Activated effector memory CD4-positive, alpha-beta T cell treated with Interleukin-2 at 50 U/mL for 16 hours (primary cell): Measurements from ENCODE around the gene COL5A2.
A peak's percentile ranks its signal among the peaks of the same experiment; 100 is the strongest.

ENCODE experiments used
- DNase-seq: peaks from one replicate; pipeline ENCODE4 v3.0.0-alpha.2; 2020

Gene COL5A2

GRCh38 chr2:189144700-189145211 lies 34.8 kb downstream of the COL5A2 start:
- no peak for DNase-seq

GRCh38 chr2:189143925-189144324 lies 35.6 kb downstream of the COL5A2 start:
- DNase-seq: no peak

- peak; percentile 2 for DNase-seq
Measured at GRCh38 chr2:189142893-189143759, 36.4 kb downstream of the COL5A2 start.

GRCh38 chr2:189138800-189139199 lies 40.8 kb downstream of the COL5A2 start:
- no peak for DNase-seq

GRCh38 chr2:189137519-189137918 lies 42.0 kb downstream of the COL5A2 start:
- no peak for DNase-seq

GRCh38 chr2:189134485-189134884 lies 45.1 kb downstream of the COL5A2 start:
- no peak for DNase-seq

GRCh38 chr2:189131991-189132390 lies 47.6 kb downstream of the COL5A2 start:
- no peak for DNase-seq

GRCh38 chr2:189129971-189130370 lies 49.6 kb downstream of the COL5A2 start:
- no peak for DNase-seq

GRCh38 chr2:189128970-189129369 lies 50.6 kb downstream of the COL5A2 start:
- no peak for DNase-seq

- no peak for DNase-seq
Measured at GRCh38 chr2:189127756-189128155, 51.8 kb downstream of the COL5A2 start.

GRCh38 chr2:189125195-189125594 lies 54.4 kb downstream of the COL5A2 start:
- DNase-seq: no peak

- no peak for DNase-seq
Measured at GRCh38 chr2:189124175-189124574, 55.4 kb downstream of the COL5A2 start.

GRCh38 chr2:189118386-189118785 lies 61.2 kb downstream of the COL5A2 start:
- DNase-seq: no peak

GRCh38 chr2:189116979-189117378 lies 62.6 kb downstream of the COL5A2 start:
- DNase-seq: no peak

GRCh38 chr2:189116087-189116486 lies 63.5 kb downstream of the COL5A2 start:
- DNase-seq: no peak

- no peak for DNase-seq
Measured at GRCh38 chr2:189115126-189115525, 64.4 kb downstream of the COL5A2 start.

- DNase-seq: no peak
Measured at GRCh38 chr2:189113963-189114362, 65.6 kb downstream of the COL5A2 start.

GRCh38 chr2:189111063-189111715 lies 68.4 kb downstream of the COL5A2 start:
- DNase-seq: no peak

GRCh38 chr2:189109921-189110397 lies 69.6 kb downstream of the COL5A2 start:
- no peak for DNase-seq

- no peak for DNase-seq
Measured at GRCh38 chr2:189104934-189105333, 74.6 kb downstream of the COL5A2 start.

GRCh38 chr2:189102735-189103134 lies 76.8 kb downstream of the COL5A2 start:
- DNase-seq: no peak

GRCh38 chr2:189097934-189098333 lies 81.6 kb downstream of the COL5A2 start:
- DNase-seq: no peak

GRCh38 chr2:189096769-189097447 lies 82.7 kb downstream of the COL5A2 start:
- DNase-seq: no peak
